SK-N-SH (cell line): ENCODE measurements around the gene MMS19.
"Not testable (repeated sequence)": the region's sequence is repeated elsewhere in the genome, so short reads cannot be mapped to it uniquely, and the experiment has no call there.

Experiments used
- EP300 ChIP-seq, 2 experiments: IDR thresholded peaks; 2 replicates each; pipeline versions ENCODE4 v1.4.0 to v1.6.1; 2012; ENCODE audit warnings: borderline replicate concordance in 1 of 2, low read depth in 1 of 2, low read length in 1 of 2
- JUND ChIP-seq: IDR thresholded peaks from 2 replicates; pipeline ENCODE4 v1.4.0; 2012
- NRF1 ChIP-seq: IDR thresholded peaks from 2 replicates; pipeline ENCODE4 v1.6.1; 2012; ENCODE audit warnings: low read depth, mild to moderate bottlenecking, low read length
- TF ChIP-seq, protein P1 (sequence below): IDR thresholded peaks from 2 replicates; pipeline ENCODE4 v1.6.1; 2012; ENCODE audit warnings: mild to moderate bottlenecking, low read depth, low read length, moderate library complexity

DNA sequence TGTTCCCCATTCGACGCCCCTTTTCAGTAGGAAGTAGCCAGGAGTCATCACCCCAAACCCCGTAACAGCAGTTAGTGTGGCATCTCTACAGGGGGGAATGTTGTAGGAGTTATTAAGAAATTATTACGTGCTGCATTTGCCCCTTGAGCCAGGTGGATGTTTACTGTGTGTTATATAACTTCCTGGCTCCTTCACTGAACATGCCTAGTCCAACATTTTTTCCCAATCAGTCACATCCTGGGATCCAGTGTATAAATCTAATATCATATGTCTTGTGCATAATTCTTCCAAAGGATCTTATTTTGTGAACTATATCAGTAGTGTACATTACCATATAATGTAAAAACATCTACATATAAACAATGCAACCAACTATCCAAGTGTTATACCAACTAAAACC lies 18.8 kb downstream of the MMS19 start:
- TF ChIP-seq, protein P1, sequence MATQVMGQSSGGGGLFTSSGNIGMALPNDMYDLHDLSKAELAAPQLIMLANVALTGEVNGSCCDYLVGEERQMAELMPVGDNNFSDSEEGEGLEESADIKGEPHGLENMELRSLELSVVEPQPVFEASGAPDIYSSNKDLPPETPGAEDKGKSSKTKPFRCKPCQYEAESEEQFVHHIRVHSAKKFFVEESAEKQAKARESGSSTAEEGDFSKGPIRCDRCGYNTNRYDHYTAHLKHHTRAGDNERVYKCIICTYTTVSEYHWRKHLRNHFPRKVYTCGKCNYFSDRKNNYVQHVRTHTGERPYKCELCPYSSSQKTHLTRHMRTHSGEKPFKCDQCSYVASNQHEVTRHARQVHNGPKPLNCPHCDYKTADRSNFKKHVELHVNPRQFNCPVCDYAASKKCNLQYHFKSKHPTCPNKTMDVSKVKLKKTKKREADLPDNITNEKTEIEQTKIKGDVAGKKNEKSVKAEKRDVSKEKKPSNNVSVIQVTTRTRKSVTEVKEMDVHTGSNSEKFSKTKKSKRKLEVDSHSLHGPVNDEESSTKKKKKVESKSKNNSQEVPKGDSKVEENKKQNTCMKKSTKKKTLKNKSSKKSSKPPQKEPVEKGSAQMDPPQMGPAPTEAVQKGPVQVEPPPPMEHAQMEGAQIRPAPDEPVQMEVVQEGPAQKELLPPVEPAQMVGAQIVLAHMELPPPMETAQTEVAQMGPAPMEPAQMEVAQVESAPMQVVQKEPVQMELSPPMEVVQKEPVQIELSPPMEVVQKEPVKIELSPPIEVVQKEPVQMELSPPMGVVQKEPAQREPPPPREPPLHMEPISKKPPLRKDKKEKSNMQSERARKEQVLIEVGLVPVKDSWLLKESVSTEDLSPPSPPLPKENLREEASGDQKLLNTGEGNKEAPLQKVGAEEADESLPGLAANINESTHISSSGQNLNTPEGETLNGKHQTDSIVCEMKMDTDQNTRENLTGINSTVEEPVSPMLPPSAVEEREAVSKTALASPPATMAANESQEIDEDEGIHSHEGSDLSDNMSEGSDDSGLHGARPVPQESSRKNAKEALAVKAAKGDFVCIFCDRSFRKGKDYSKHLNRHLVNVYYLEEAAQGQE: not testable (repeated sequence)
- not testable (repeated sequence) for TF ChIP-seq EP300 (IDR thresholded peaks at IDR 0.05; ENCODE audit: borderline replicate concordance in 1 of 2, low read depth in 1 of 2, low read length in 1 of 2); NRF1; JUND
